Panc1 (cell line): ENCODE data around the gene C11orf68. TPM values are rescaled to one million over a fixed set of nuclear protein-coding genes. Genes with fewer than 3 reads are reported as not detected.

ENCODE experiments used
- ATAC-seq: fragments of 200-7000 bp; cut with Tn5 transposase; 2 replicates; pipeline ENCODE4 v1.9.1; 2020; ENCODE audit warnings: mild to moderate bottlenecking, moderate library complexity
- BruUV-seq: library from RNA; stranded (reverse); fragments of 400-500 nt; replicated peaks from 2 replicates; lab custom pipeline; 2021; lab: Mats Ljungman, UMichigan
- CTCF ChIA-PET: fragments of 300-600 bp; sonication (Branson Sonifier 250); formaldehyde crosslinking; loops from one replicate; lab custom pipeline; 2022; ENCODE audit warnings: antibody characterized with exemption; lab: Charles Lee
- POLR2A ChIA-PET: fragments of 300-600 bp; sonication (Branson Sonifier 250); formaldehyde crosslinking; loops from one replicate; lab custom pipeline; 2022; ENCODE audit warnings: antibody characterized with exemption; lab: Charles Lee
- DNase-seq: peaks from one replicate; pipeline ENCODE4 v3.0.0-alpha.2; 2010; ENCODE audit warnings: low read depth, low spot score
- H3K27ac ChIP-seq: 2 replicates; pipeline ENCODE4 v1.5.1; 2011; ENCODE audit warnings: mild to moderate bottlenecking, low read length, inconsistent platforms
- H3K27me3 ChIP-seq: fragments of 200-500 bp; sonication (Bioruptor generic); 2 replicates; pipeline ENCODE4 v1.6.0; 2014; ENCODE audit warnings: low read length, inconsistent platforms; ENCODE audit not compliant: control insufficient read depth, insufficient read depth
- H3K36me3 ChIP-seq: fragments of 200-500 bp; sonication (Bioruptor generic); 2 replicates; pipeline ENCODE4 v1.5.1; 2014; ENCODE audit warnings: inconsistent platforms, mild to moderate bottlenecking, low read length, moderate library complexity; ENCODE audit not compliant: control insufficient read depth, insufficient read depth
- H3K4me1 ChIP-seq: 2 replicates; pipeline ENCODE4 v1.5.1; 2011; ENCODE audit warnings: inconsistent platforms, mild to moderate bottlenecking, low read length, moderate library complexity; ENCODE audit not compliant: control insufficient read depth, insufficient read depth
- H3K4me3 ChIP-seq, 2 experiments: 2 replicates each; pipeline ENCODE4 v1.5.1; 2011 to 2012; ENCODE audit warnings: low read depth in 2 of 2, low read length in 2 of 2, mild to moderate bottlenecking in 2 of 2, inconsistent platforms in 1 of 2, moderate library complexity in 1 of 2
- H3K9me3 ChIP-seq: fragments of 200-500 bp; sonication (Bioruptor generic); 2 replicates; pipeline ENCODE4 v1.5.1; 2014; ENCODE audit warnings: low read depth, mild to moderate bottlenecking, inconsistent platforms, low read length, moderate library complexity; ENCODE audit not compliant: control insufficient read depth, insufficient read depth
- POLR2AphosphoS5 ChIP-seq: IDR thresholded peaks from 2 replicates; pipeline ENCODE4 v1.6.1; 2012; ENCODE audit warnings: mild to moderate bottlenecking, low read depth, low read length, moderate library complexity
- SIN3A ChIP-seq: IDR thresholded peaks from 2 replicates; pipeline ENCODE4 v1.6.1; 2012; ENCODE audit warnings: low read depth, mild to moderate bottlenecking, low read length, moderate library complexity, borderline replicate concordance; ENCODE audit not compliant: insufficient read depth
- TCF7L2 ChIP-seq: IDR thresholded peaks from 2 replicates; pipeline ENCODE4 v1.6.1; 2011; ENCODE audit warnings: mild to moderate bottlenecking, low read depth, low read length, inconsistent platforms
- in situ Hi-C: cut with HindIII; loops from 2 replicates; pipeline ENCODE4 v1.10.0; 2016; ENCODE audit warnings: low sequenced_read_pairs, low pct_unique_long_range_greater_than_20kb
- intact Hi-C: fragments of 100-400 bp; cut with micrococcal nuclease; formaldehyde crosslinking; loops from one replicate; pipeline ENCODE4 v1.10.0; 2022; ENCODE audit not compliant: unreplicated experiment
- total RNA-seq: library from RNA; stranded (reverse); gene quantifications from one replicate; pipeline ENCODE4 v1.2.1, GENCODE V29; 2021; ENCODE audit not compliant: unreplicated experiment
- TF ChIP-seq, protein P1 (sequence below): fragments of 450-650 bp; IDR thresholded peaks from 2 replicates; pipeline ENCODE4 v1.5.1; 2017; ENCODE audit warnings: mild to moderate bottlenecking
- TF ChIP-seq, protein P2 (sequence below), 2 experiments: IDR thresholded peaks; 2 replicates each; pipeline ENCODE4 v1.6.1; 2011 to 2012; ENCODE audit warnings: low read depth in 2 of 2, control low read depth in 1 of 2, low read length in 1 of 2, mild to moderate bottlenecking in 1 of 2, moderate library complexity in 1 of 2; ENCODE audit not compliant: insufficient read depth in 1 of 2

The C11orf68 gene
- total RNA-seq, 1 experiment from 2014 or later = 84.7 TPM

DNA sequence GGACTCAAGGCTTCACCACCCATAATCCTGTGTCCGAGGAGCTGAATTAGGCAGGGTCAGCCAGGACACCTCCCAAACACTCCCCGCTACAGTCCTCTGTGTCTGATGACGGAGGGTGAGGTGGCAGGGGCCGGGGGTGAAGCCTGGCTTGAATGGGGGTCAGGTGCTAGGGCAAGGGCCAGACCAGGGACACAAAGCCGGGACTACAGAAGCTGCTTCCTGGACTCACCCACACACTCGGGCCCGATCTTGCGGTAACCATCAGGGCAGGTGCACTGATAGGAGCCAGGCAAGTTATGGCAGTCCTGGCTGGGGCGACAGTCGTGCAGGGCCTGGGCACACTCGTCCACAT lies 48.6 kb downstream of the C11orf68 start:
- POLR2A ChIA-PET = interaction anchor here (1.5 to 2.1 kb wide), 2 partner anchors 9 to 11 kb away, joined by 7 to 9 read pairs; partner anchors contain the start of gene MUS81
- CTCF ChIA-PET = interaction anchor here (0.6 to 1.9 kb wide), 3 partner anchors 14 to 104 kb away, joined by 5 to 11 read pairs (median 10); partner anchors contain the start of gene FIBP
- BruUV-seq = no TSS peak
- TF ChIP-seq SIN3A = no peak
- TF ChIP-seq TCF7L2 = no peak
- TF ChIP-seq POLR2AphosphoS5 = no peak
- in situ Hi-C loops = no loop called here
- ATAC-seq (no peak), DNase-seq (no peak)
- H3K36me3 ChIP-seq = no peaks in the 10 kb centered on the region
- intact Hi-C loops = no loop called here
- H3K4me3 ChIP-seq = no peak overlapping the region
- peaks cover 15% of the 10 kb centered on the region for H3K4me1 ChIP-seq
- no peaks in the 10 kb centered on the region for H3K27me3 ChIP-seq
- no peak overlapping the region for H3K27ac ChIP-seq
- H3K9me3 ChIP-seq = no peaks in the 10 kb centered on the region

DNA sequence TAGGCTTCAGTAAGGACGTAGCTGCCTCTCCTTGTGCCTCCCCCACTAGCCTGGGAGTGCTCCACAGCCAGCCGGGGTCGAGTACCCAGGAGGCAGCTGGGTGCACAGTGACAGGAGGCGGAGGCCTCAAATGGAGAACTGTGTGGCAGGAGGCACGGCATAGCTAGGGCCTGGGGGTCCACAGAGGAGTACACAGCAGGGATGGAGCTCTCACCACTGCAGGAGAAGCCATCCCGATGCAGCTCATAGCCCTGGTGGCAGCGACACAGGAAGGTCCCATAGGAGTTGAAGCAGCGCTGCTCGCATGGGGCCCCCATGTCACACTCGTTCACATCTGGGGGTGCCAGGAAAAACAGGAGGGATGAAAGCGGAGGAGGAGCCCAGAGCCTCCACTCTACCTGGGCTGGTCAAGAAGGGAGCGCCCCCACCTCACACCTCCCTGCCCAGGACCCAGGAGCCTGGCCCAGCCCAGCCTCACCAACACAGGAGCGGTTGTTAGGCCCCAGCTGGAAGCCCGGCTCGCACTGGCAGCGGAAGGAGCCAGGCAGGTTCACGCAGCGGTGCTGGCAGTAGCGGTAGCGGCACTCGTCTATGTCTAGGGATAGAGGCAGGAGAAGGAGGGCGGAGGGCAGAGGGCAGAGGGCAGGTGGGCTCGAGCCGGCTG lies 49.1 kb downstream of the C11orf68 start:
- H3K4me3 ChIP-seq = no peak overlapping the region
- H3K27me3 ChIP-seq = no peaks in the 10 kb centered on the region
- ATAC-seq (0 out of 2 replicates have a peak, but pooled peaks have one; percentile 0), DNase-seq (no peak)
- CTCF ChIA-PET = interaction anchor here (0.6 to 1.9 kb wide), 4 partner anchors 10 to 105 kb away, joined by 4 to 11 read pairs (median 8); partner anchors contain the start of genes FIBP and MUS81
- in situ Hi-C loops = no loop called here
- BruUV-seq = no TSS peak
- H3K4me1 ChIP-seq = peaks cover 15% of the 10 kb centered on the region
- H3K36me3 ChIP-seq = no peaks in the 10 kb centered on the region
- POLR2A ChIA-PET = interaction anchor here (1.4 to 2.1 kb wide), 3 partner anchors 9 to 19 kb away, joined by 6 to 9 read pairs (median 7); partner anchors contain the start of genes FIBP and MUS81
- intact Hi-C loops = no loop called here
- no peaks in the 10 kb centered on the region for H3K9me3 ChIP-seq
- no peak overlapping the region for H3K27ac ChIP-seq
- TF ChIP-seq, protein P1, sequence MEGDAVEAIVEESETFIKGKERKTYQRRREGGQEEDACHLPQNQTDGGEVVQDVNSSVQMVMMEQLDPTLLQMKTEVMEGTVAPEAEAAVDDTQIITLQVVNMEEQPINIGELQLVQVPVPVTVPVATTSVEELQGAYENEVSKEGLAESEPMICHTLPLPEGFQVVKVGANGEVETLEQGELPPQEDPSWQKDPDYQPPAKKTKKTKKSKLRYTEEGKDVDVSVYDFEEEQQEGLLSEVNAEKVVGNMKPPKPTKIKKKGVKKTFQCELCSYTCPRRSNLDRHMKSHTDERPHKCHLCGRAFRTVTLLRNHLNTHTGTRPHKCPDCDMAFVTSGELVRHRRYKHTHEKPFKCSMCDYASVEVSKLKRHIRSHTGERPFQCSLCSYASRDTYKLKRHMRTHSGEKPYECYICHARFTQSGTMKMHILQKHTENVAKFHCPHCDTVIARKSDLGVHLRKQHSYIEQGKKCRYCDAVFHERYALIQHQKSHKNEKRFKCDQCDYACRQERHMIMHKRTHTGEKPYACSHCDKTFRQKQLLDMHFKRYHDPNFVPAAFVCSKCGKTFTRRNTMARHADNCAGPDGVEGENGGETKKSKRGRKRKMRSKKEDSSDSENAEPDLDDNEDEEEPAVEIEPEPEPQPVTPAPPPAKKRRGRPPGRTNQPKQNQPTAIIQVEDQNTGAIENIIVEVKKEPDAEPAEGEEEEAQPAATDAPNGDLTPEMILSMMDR = no peak
- no peak for TF ChIP-seq SIN3A
- TF ChIP-seq POLR2AphosphoS5 = peak; percentile 32

DNA sequence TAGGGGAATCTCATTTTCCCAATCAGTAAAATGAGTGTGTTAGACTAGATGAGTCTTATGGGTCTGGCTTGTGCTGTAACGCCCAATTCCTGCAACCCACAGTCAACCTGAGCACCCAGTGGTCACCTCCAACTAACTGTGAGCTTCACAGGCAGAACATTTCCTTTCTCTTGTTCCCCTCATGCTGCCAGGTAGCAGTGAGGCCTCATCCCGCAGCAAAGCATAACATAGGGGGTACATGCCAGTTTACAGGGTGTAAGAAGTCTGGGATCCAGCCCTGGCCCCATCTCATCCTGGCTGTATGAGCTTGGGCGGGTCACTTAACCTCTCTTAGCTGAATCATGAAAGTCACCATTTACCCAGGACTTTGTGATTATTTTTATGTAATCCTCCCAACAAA lies 50.0 kb downstream of the C11orf68 start:
- Histone ChIP-seq H3K27ac (peak overlapping the region; percentile 23; the same call in 1 of the 2 replicates), H3K27me3 (no peaks in the 10 kb centered on the region), H3K4me1 (peaks cover 15% of the 10 kb centered on the region), H3K4me3 (no peak overlapping the region), H3K36me3 (no peaks in the 10 kb centered on the region; the same call in 1 of the 2 replicates), H3K9me3 (no peaks in the 10 kb centered on the region)
- TSS peak; percentile 29 for BruUV-seq
- in situ Hi-C loops = no loop called here
- no peak for ATAC-seq
- no peak for TF ChIP-seq TCF7L2
- peak; percentile 14; the same call in 1 of the 2 replicates for TF ChIP-seq POLR2AphosphoS5
- TF ChIP-seq, protein P1 = no peak
- TF ChIP-seq, protein P2, sequence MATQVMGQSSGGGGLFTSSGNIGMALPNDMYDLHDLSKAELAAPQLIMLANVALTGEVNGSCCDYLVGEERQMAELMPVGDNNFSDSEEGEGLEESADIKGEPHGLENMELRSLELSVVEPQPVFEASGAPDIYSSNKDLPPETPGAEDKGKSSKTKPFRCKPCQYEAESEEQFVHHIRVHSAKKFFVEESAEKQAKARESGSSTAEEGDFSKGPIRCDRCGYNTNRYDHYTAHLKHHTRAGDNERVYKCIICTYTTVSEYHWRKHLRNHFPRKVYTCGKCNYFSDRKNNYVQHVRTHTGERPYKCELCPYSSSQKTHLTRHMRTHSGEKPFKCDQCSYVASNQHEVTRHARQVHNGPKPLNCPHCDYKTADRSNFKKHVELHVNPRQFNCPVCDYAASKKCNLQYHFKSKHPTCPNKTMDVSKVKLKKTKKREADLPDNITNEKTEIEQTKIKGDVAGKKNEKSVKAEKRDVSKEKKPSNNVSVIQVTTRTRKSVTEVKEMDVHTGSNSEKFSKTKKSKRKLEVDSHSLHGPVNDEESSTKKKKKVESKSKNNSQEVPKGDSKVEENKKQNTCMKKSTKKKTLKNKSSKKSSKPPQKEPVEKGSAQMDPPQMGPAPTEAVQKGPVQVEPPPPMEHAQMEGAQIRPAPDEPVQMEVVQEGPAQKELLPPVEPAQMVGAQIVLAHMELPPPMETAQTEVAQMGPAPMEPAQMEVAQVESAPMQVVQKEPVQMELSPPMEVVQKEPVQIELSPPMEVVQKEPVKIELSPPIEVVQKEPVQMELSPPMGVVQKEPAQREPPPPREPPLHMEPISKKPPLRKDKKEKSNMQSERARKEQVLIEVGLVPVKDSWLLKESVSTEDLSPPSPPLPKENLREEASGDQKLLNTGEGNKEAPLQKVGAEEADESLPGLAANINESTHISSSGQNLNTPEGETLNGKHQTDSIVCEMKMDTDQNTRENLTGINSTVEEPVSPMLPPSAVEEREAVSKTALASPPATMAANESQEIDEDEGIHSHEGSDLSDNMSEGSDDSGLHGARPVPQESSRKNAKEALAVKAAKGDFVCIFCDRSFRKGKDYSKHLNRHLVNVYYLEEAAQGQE (IDR thresholded peaks at IDR 0.05; ENCODE audit: insufficient read depth in 1 of 2, low read depth in 2 of 2, low read length in 1 of 2) = no peak
- TF ChIP-seq SIN3A = no peak
- intact Hi-C loops = no loop called here
- ChIA-PET POLR2A (interaction anchor here (0.8 to 2.1 kb wide), 3 partner anchors 9 to 20 kb away, joined by 3 to 9 read pairs (median 6); partner anchors contain the start of genes FIBP and MUS81), CTCF (interaction anchor here (0.6 to 1.9 kb wide), 6 partner anchors 9 to 77 kb away, joined by 3 to 11 read pairs (median 4); partner anchors contain the start of genes FIBP and MUS81)
- DNase-seq = no peak
